Neural progenitor cell (in vitro differentiated cells): ENCODE measurements around the gene IP6K2.

ENCODE experiments used
- CTCF ChIP-seq: fragments of 200-600 bp; sonication (generic); IDR thresholded peaks from 2 replicates; pipeline ENCODE4 v1.5.1; 2017; ENCODE audit warnings: antibody characterized with exemption, mild to moderate bottlenecking
- EZH2 ChIP-seq: fragments of 200-600 bp; sonication (generic); IDR thresholded peaks from 2 replicates; pipeline ENCODE4 v1.6.1; 2017; ENCODE audit warnings: antibody characterized with exemption, mild to moderate bottlenecking, moderate library complexity

GRCh38 chr3:48661501-48662144, 55.4 kb downstream of the IP6K2 start:
- TF ChIP-seq CTCF (no peak), EZH2 (no peak)
